ENCODE data around the gene SERTM1. TPM values are rescaled to one million over a fixed set of nuclear protein-coding genes. Genes with fewer than 3 reads are reported as not detected.

SERTM1 gene
- total and polyA plus RNA-seq, 10 of the 15 experiments (the other 5 are each of a cell fraction or from before 2014, with no cell fraction given): not detected

GRCh38 chr13:36629057-36629385 lies 44.8 kb upstream of the SERTM1 start (continued):
- TF ChIP-seq PBX3 (IDR thresholded peaks at IDR 0.05; ENCODE audit: insufficient replicate concordance, low read depth, low read length): no peak
- TF ChIP-seq CTCF (IDR thresholded peaks at IDR 0.05 in 2 of 3, conservative IDR thresholded peaks at IDR 0.05 in 1 of 3; ENCODE audit: control insufficient read depth in 2 of 3, extremely low read depth in 1 of 3, insufficient read depth in 1 of 3, low read depth in 3 of 3, low read length in 3 of 3): no peak
- no peak for TF ChIP-seq PAX8 (IDR thresholded peaks at IDR 0.05)

- no TSS peak for BruUV-seq (replicated peaks)
- H3K36me3 ChIP-seq (ENCODE audit: control insufficient read depth in 2 of 2, insufficient read depth in 2 of 2, low read length in 1 of 2): no peaks in the 10 kb centered on the region
- ChIA-PET POLR2A (no interaction called here), SMC1A (ENCODE audit: uncharacterized antibody, unreplicated experiment) (interaction anchor here (1.6 kb wide), 1 partner anchor 12 kb away, joined by 5 read pairs; no protein-coding TSS in a partner anchor), RAD21 (ENCODE audit: unreplicated experiment) (no interaction called here), CTCF (no interaction called here)
- FAIRE-seq (no peak), ATAC-seq (no peak), DNase-seq (ENCODE audit: low read depth, low spot score) (no peak)
- in situ Hi-C loops (cut with MboI): no loop called here
- no peaks in the 10 kb centered on the region for H3K79me2 ChIP-seq (ENCODE audit: control insufficient read depth, insufficient read depth, low read length)
- H3K4me2 ChIP-seq (ENCODE audit: control insufficient read depth, insufficient read depth): no peak overlapping the region
- no peaks in the 10 kb centered on the region for H3K27me3 ChIP-seq (replicated peaks in 1 of 2; ENCODE audit: control insufficient read depth in 2 of 2, insufficient read depth in 2 of 2, low read length in 1 of 2)
- H3K27ac ChIP-seq (ENCODE audit: control insufficient read depth, insufficient read depth): no peak overlapping the region
- WGBS (ENCODE audit: insufficient coverage, insufficient replicate concordance, low lambda C conversion rate, missing lambda C conversion rate): 34% methylated on average over 2 of the region's 2 CpGs
- no peaks in the 10 kb centered on the region for H4K20me1 ChIP-seq (ENCODE audit: control insufficient read depth, insufficient read depth)
- no peaks in the 10 kb centered on the region for H3K4me1 ChIP-seq (ENCODE audit: control insufficient read depth, insufficient read depth, low read length)
- no peaks in the 10 kb centered on the region for H3K9me3 ChIP-seq (replicated peaks; ENCODE audit: control insufficient read depth, insufficient read depth, low read length)
- TF ChIP-seq EED (IDR thresholded peaks at IDR 0.05; ENCODE audit: low read depth) (no peak), SMARCA5 (IDR thresholded peaks at IDR 0.05) (no peak), ZNF207 (IDR thresholded peaks at IDR 0.05; ENCODE audit: borderline replicate concordance) (no peak)
- no peak overlapping the region for H3K9ac ChIP-seq (ENCODE audit: control insufficient read depth, insufficient read depth, low read length)
- H2AFZ ChIP-seq (ENCODE audit: control insufficient read depth, low read depth, low read length): no peak overlapping the region
- H3K4me3 ChIP-seq: no peak overlapping the region
- intact Hi-C loops (cut with micrococcal nuclease; ENCODE audit: unreplicated experiment): loop anchor here (10.0 kb wide), 1 partner anchor 65 kb away; no protein-coding TSS in a partner anchor
These were observed 43.5 kb upstream of the SERTM1 start for GRCh38 chr13:36630181-36630803.

All from GM12878 (cell line).